Measurements from ENCODE around the gene IL1RAPL1. TPM values are rescaled to one million over a fixed set of nuclear protein-coding genes. Genes with fewer than 3 reads are reported as not detected.

The IL1RAPL1 gene
- total RNA-seq, 4 donors from 2014 or later = 0.24 to 6.2 TPM; not detected in 2

GRCh38 chrX:29435396-29435795, 848.1 kb downstream of the IL1RAPL1 start:
- H3K27ac ChIP-seq = no peak overlapping the region
- H3K36me3 ChIP-seq = no peaks in the 10 kb centered on the region
- DNase-seq = no peak
- no peaks in the 10 kb centered on the region for H3K4me1 ChIP-seq
- intact Hi-C loops (cut with DNase I; ENCODE audit: low total_unique reads) = no loop called here
- no peaks in the 10 kb centered on the region for H3K27me3 ChIP-seq
- no peak for TF ChIP-seq POLR2A (IDR thresholded peaks at IDR 0.05)
- TF ChIP-seq CTCF (IDR thresholded peaks at IDR 0.05) = no peak
- H3K4me3 ChIP-seq = no peak overlapping the region
- H3K9me3 ChIP-seq = no peaks in the 10 kb centered on the region

- Histone ChIP-seq H3K4me3 (no peak overlapping the region), H3K27me3 (no peaks in the 10 kb centered on the region), H3K27ac (no peak overlapping the region), H3K36me3 (no peaks in the 10 kb centered on the region), H3K9me3 (no peaks in the 10 kb centered on the region), H3K4me1 (no peaks in the 10 kb centered on the region)
- intact Hi-C loops (cut with DNase I; ENCODE audit: low total_unique reads) = no loop called here
- TF ChIP-seq CTCF (IDR thresholded peaks at IDR 0.05) = no peak
- TF ChIP-seq POLR2A (IDR thresholded peaks at IDR 0.05) = no peak
- DNase-seq = no peak
Measured at GRCh38 chrX:29447867-29448266, 860.6 kb downstream of the IL1RAPL1 start.

GRCh38 chrX:29453333-29453732, 866.1 kb downstream of the IL1RAPL1 start:
- no peak for DNase-seq
- Histone ChIP-seq H3K4me1 (no peaks in the 10 kb centered on the region), H3K9me3 (no peaks in the 10 kb centered on the region), H3K4me3 (no peak overlapping the region), H3K27ac (no peak overlapping the region), H3K27me3 (no peaks in the 10 kb centered on the region), H3K36me3 (no peaks in the 10 kb centered on the region)
- TF ChIP-seq POLR2A (IDR thresholded peaks at IDR 0.05) (no peak), CTCF (IDR thresholded peaks at IDR 0.05) (no peak)
- intact Hi-C loops (cut with DNase I; ENCODE audit: low total_unique reads) = no loop called here

GRCh38 chrX:29455702-29456101, 868.5 kb downstream of the IL1RAPL1 start:
- H3K27me3 ChIP-seq = no peaks in the 10 kb centered on the region
- DNase-seq = no peak
- H3K36me3 ChIP-seq = no peaks in the 10 kb centered on the region
- intact Hi-C loops (cut with DNase I; ENCODE audit: low total_unique reads) = no loop called here
- TF ChIP-seq POLR2A (IDR thresholded peaks at IDR 0.05) (no peak), CTCF (IDR thresholded peaks at IDR 0.05) (no peak)
- no peaks in the 10 kb centered on the region for H3K9me3 ChIP-seq
- no peak overlapping the region for H3K27ac ChIP-seq
- H3K4me3 ChIP-seq = no peak overlapping the region
- H3K4me1 ChIP-seq = no peaks in the 10 kb centered on the region

- Histone ChIP-seq H3K27ac (no peak overlapping the region), H3K4me3 (no peak overlapping the region), H3K9me3 (no peaks in the 10 kb centered on the region), H3K27me3 (no peaks in the 10 kb centered on the region), H3K4me1 (no peaks in the 10 kb centered on the region), H3K36me3 (no peaks in the 10 kb centered on the region)
- no peak for DNase-seq
- TF ChIP-seq CTCF (IDR thresholded peaks at IDR 0.05) (no peak), POLR2A (IDR thresholded peaks at IDR 0.05) (no peak)
- intact Hi-C loops (cut with DNase I; ENCODE audit: low total_unique reads) = no loop called here
Measured at GRCh38 chrX:29461039-29461438, 873.8 kb downstream of the IL1RAPL1 start.
